KOPT-K1 (cell line): Measurements from ENCODE around the gene LAMC3.

Experiments used
- H3K27ac ChIP-seq: fragments of 200-600 bp; sonication (generic); 2 replicates; pipeline ENCODE4 v1.5.1; 2016; ENCODE audit warnings: antibody characterized with exemption, mild to moderate bottlenecking, low read depth, low read length; ENCODE audit not compliant: poor library complexity, severe bottlenecking
- H3K36me3 ChIP-seq: fragments of 200-600 bp; sonication (generic); 2 replicates; pipeline ENCODE4 v1.5.1; 2017; ENCODE audit warnings: antibody characterized with exemption, mild to moderate bottlenecking, low read length, moderate library complexity; ENCODE audit not compliant: insufficient read depth
- H3K9me3 ChIP-seq: fragments of 200-600 bp; sonication (generic); 2 replicates; pipeline ENCODE4 v1.5.1; 2017; ENCODE audit warnings: antibody characterized with exemption, low read length, mild to moderate bottlenecking; ENCODE audit not compliant: insufficient read depth, poor library complexity, severe bottlenecking

LAMC3 gene

DNA sequence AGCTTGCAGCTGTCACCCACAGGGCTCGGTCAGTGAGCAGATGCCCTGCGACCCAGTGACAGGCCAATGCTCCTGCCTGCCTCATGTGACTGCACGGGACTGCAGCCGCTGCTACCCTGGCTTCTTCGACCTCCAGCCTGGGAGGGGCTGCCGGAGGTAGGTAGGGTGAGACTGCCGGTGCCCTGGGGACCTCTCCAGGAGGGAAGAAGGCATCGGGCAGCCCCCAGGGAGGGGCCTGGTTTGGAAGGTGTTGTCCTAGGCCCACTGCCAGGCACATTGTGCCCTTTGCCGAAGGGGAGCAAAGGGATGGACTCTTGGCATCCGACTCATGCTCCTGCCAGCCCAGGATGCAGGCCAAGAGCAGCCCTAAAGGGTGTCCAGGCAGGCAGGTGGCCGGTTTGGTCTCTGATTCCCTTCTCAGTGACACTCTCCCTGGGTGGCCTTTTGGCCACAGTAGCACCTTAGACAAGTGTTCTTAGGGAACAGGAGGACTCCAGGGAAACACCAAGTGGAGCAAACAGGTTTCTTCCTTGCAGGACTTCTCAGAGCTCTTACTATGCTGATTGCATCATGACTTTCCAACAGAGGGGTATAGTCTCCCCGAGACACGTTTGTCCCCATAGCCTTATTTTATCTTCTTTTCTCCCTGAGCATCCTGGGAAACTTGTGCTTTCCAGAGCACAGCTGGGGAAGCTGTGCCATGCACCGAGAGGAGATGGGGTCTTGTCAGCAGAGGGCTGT, 59.3 kb downstream of the LAMC3 start:
- H3K9me3 ChIP-seq, result no peaks in the 10 kb centered on the region
- H3K36me3 ChIP-seq, result no peaks in the 10 kb centered on the region
- H3K27ac ChIP-seq, result no peak overlapping the region

DNA sequence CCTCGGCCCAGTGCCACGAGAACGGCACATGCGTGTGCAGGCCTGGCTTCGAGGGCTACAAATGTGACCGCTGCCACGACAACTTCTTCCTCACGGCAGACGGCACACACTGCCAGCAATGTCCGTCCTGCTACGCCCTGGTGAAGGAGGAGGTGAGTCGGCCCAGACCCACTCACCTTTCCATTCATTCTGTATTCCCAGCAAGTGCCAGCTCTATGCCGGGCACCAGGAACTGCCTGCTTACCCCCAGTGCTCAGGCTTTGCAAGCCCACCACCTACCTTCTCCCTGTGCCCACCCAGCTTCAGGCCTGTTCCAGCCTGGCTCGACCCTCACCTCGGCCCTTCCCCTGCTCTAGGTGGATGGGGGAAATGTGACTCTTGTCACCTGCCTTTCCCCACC, 60.7 kb downstream of the LAMC3 start:
- H3K9me3 ChIP-seq, result no peaks in the 10 kb centered on the region

DNA sequence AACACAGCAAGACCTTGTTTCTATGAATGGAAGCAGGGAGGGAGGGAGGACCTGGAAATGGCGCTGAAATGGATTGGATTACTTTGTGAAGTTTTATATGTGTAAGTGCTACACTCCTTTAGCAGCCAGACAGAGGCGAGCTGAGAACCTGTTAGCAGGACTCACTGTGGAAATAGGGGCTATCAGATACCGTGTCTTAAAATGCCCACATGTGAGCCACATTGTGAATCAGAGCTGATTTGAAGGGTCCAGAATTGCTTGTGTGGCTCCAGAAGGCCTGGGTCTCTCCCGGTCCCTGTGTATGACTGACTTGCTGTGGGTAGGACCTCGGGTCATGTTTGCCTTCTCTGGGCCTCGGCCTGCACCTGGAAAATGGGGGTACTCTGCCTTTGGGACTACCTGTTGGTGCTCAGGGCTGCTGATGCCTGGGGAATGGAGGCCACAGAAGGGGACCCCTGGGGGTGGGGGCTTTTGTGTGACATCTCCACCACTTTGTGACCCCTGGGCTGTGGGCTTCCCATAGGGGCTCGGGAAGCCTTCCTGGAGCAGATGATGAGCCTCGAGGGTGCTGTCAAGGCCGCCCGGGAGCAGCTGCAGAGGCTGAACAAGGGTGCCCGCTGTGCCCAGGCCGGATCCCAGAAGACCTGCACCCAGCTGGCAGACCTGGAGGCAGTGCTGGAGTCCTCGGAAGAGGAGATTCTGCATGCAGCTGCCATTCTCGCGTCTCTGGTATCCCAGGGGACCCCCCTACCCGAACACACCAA, 63.3 kb downstream of the LAMC3 start:
- H3K27ac ChIP-seq, result no peak overlapping the region

More for the DNA sequence above, 60.7 kb downstream of the LAMC3 start:
- Histone ChIP-seq H3K27ac (no peak overlapping the region), H3K36me3 (no peaks in the 10 kb centered on the region)

DNA sequence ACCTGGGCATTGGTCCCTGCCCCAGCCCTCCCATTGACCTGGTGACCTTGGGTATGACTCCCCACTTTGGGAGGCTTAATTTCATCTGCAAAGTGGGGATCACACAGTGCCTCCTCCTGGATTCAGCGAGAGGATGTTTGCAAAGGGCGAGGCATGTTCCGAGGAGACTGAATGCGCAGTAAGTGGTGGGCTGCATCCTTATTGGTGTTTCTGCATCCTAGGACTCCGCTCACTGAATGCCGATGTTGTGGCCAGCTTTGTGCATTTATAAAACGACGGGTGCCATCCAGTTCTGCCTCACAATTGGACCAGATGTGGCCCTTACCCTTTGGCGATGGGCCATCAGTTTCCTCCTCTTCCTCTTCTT, 63.9 kb downstream of the LAMC3 start:
- Histone ChIP-seq H3K27ac (no peak overlapping the region), H3K9me3 (no peaks in the 10 kb centered on the region), H3K36me3 (no peaks in the 10 kb centered on the region)

More for the DNA sequence above, 63.3 kb downstream of the LAMC3 start:
- H3K9me3 ChIP-seq, result no peaks in the 10 kb centered on the region
- no peaks in the 10 kb centered on the region for H3K36me3 ChIP-seq

DNA sequence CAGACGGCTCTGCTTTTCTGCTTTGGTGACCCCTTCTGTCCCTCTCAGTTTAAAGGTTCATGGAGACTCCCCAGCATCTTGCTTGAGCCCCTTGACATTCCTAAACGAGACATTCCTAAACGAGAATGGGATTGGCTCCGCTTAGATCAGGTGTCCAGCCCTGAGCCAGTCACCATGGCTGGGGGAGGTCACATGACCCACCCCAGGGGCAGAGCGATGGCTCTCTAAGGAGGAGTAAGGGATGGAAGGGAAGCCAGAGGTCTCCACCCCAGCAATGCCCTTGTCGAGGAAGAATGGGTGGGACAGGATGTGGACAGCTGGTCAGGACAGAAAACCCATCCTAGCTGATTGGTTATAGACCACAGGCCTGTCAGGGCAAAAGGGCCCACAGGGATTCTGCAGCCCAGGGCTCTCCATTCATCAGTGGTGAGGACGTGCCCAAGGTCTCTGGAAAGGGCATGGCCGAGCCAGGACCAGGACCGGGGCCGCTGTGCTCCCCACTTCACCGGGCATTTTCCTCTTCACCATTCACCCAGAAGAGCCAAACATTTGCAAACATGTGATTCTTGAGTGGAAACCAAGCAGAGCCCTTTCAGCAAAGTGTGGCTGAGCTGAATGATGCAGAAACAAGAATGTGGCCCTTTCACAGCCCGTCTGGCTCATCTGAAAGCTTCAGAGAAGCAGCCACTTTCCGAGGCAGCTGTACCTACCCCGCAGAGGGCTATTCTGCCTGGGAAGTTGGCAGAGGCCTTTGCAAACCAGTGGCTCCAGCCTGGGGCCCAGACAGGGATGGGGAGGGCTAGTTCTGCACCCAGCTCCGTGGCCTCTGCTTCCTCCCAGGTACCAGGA, 67.6 kb downstream of the LAMC3 start:
- H3K9me3 ChIP-seq, result no peaks in the 10 kb centered on the region
- H3K36me3 ChIP-seq, result no peaks in the 10 kb centered on the region
- H3K27ac ChIP-seq, result no peak overlapping the region

DNA sequence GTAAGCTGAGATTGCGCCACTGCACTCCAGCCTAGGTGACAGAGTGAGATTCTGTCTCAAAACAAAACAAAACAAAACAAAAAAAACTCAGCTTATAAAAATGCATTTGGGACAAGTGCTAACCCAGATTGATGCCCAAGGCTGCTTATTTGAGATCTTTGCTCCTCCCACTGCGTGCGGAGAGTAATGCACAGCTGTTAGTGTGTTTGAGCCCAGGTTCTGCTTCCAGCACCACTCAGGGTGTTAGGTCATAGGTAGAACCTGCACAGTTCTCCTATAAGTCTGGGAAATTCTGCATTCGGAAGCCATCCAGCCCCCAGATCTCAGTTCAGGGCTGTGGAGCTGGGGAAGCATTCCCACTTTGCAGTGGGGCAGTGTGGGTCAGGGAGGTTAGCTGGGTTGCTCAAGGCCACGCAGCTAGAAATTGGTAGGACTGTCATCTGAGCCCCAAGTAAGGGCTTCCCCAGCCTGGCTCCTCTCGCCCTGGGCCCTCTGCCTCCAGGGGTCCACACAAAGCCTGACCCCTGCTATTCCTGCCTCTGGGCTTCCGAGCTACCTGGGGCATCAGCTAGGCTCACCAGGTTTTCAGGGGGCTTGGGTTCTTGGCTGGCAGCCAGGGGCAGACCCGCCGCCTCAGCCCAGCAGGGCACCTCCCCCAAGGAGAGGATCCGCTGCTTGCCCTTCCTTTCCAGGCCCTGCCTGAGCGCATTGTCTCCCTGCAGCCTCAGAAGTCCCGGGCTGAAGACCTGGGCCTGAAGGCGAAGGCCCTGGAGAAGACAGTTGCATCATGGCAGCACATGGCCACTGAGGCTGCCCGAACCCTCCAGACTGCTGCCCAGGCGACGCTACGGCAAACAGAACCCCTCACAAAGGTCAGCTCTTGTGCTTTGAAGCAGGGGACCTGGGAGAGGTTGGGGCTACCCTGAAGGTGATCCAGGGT, 69.7 kb downstream of the LAMC3 start:
- Histone ChIP-seq H3K36me3 (no peaks in the 10 kb centered on the region), H3K9me3 (no peaks in the 10 kb centered on the region), H3K27ac (no peak overlapping the region)

DNA sequence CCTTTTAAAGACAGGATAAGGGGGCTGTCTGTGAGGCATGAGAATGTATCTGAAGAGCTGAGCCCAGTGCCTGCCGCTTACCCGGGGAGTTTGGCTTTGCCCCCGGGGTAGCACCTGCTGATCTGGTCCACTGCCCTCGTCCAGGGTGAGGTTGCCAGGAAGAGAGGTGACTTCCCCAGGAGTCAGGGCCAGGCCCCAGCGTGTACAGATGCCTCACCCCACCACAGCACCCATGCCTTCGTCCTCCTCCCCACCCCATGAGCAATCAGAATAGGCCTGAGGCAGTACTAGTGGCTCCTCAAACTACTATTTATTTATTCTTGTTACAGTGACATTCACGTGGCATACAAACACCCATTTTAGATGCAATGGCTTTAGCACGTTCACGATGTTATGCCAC, 71.6 kb downstream of the LAMC3 start:
- Histone ChIP-seq H3K27ac (no peak overlapping the region), H3K9me3 (no peaks in the 10 kb centered on the region), H3K36me3 (no peaks in the 10 kb centered on the region)

DNA sequence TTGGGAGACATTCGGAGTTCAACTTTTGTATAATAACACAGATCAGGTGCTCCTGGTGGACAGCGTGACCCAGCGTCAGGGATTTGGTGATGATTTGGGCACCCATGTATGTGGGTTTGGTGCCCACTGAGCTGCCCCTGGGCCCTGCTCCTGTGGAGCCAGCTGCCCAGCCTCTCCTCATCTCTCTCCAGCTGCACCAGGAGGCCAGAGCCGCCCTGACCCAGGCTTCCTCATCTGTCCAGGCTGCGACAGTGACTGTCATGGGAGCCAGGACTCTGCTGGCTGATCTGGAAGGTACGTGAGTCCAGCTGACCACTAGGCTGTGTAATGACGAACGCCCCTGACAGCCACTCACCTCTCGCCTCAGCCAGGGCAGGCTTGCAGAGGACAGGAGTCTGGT, 72.9 kb downstream of the LAMC3 start:
- no peaks in the 10 kb centered on the region for H3K9me3 ChIP-seq
- H3K36me3 ChIP-seq, result no peaks in the 10 kb centered on the region
- no peak overlapping the region for H3K27ac ChIP-seq

DNA sequence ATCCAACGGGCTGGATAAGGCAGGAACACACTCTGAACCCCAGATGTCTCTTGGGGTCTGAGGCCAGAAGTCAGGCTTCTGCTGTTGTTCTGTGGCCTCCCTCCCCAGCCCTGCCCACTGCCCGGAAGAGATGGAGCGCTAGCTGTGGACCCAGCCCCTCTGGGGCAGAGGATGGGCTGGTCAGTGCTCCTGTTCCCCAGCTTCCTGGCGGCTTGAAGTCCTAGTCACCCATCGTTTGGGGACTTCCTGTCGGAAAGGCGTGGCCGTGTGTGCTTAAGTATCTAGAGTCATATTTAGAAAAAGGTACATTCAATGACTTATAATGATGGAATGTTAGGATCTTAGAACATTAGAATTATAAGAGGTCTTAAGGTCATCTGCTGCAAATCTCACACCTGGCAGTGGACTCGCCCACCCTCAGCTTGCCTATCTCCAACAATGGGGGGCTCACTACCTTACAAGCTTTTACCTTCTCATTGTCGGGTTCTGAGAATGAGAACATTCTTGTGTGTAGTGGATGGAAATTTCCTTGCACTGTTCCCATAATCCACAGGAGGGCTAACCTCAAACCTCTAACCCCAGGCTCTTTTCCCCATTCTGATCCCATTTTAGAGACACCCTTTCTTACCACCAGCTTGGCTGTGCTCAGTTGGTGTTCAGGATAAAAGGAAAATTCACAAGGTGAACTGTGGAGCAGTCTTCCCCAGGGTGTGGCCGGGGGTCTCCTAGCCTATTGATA, 74.0 kb downstream of the LAMC3 start:
- H3K36me3 ChIP-seq, result no peaks in the 10 kb centered on the region
- H3K9me3 ChIP-seq, result no peaks in the 10 kb centered on the region
- no peak overlapping the region for H3K27ac ChIP-seq

DNA sequence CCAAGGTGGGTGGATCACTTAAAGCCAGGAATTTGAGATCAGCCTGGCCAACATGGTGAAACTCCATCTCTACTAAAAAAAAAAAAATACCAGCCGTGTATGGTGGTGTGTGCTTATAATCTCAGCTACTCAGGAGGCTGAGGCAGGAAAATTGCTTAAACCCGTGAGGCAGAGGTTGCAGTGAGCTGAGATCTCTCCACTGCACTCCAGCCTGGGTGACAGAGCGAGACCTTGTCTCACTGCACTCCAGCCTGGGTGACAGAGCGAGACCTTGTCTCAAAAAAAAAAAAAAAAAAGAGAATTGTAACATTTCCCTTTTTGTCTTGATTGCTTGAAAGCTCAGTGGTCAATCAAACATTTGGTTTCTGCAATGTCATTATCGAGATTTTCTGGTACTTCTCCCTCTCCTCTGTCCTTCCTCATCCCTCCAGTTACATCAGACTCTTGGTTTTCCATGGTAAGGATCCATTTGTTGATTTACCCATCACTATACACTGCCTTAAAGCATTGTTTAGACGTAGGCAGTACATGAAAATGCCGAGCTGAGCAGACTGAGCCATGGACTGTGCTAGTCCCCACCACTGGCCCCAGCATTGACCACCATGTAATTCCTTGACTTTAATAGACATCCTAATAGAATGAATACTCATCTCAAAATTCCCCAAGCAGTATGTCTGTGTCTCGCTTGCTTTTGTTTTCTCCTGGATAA, 75.8 kb downstream of the LAMC3 start:
- H3K9me3 ChIP-seq, result no peaks in the 10 kb centered on the region
- no peaks in the 10 kb centered on the region for H3K36me3 ChIP-seq
- no peak overlapping the region for H3K27ac ChIP-seq

DNA sequence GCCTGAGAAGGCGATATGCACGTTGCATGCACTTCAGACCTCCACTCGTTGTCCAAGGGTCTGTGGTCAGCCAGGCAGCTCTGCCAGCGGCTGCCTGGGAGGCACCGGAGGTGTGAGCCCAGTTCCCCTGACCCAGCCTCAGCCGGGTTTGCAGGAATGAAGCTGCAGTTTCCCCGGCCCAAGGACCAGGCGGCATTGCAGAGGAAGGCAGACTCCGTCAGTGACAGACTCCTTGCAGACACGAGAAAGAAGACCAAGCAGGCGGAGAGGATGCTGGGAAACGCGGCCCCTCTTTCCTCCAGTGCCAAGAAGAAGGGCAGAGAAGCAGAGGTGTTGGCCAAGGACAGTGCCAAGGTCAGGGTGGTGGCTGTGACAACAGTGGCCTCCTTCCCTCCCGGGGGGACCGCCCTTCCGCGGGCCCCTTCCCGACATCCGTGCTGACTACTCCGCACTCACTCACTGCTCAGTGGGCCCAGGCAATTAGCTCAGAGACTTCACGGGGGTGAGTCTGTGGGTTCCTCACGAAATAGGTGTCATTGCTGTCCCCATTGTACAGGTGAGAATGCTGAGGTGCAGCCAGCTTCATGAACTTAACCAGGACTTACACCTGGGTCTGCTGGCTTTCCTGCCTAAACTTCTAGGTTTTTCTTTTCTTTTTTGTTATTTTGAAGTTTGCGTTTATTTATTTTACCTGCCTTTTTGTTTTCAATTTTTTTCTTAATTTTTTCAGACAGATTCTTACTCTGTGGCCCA, 76.6 kb downstream of the LAMC3 start:
- Histone ChIP-seq H3K27ac (no peak overlapping the region), H3K9me3 (no peaks in the 10 kb centered on the region), H3K36me3 (no peaks in the 10 kb centered on the region)

DNA sequence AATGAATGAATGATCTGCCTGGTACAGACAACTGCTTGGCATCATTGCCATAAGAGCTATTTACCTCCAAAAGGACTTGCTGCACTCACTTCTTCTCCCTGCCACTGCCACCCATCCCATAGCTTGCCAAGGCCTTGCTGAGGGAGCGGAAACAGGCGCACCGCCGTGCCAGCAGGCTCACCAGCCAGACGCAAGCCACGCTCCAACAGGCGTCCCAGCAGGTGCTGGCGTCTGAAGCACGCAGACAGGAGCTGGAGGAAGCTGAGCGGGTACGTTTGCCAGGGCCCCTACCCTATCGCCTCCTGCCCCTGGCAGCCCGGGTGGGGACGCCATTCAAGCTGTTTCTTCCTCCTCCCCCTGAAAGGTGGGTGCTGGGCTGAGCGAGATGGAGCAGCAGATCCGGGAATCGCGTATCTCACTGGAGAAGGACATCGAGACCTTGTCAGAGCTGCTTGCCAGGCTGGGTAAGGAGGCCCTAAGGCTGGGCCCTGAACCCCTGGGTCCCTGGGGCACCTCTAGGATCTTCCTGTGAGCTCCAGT, 78.5 kb downstream of the LAMC3 start:
- Histone ChIP-seq H3K27ac (no peak overlapping the region), H3K9me3 (no peaks in the 10 kb centered on the region), H3K36me3 (no peaks in the 10 kb centered on the region)
